D341Med (cell line): Measurements from ENCODE around the gene PHYH.
"Not testable (repeated sequence)": the region's sequence is repeated elsewhere in the genome, so short reads cannot be mapped to it uniquely, and the experiment has no call there.

Experiments
- DNase-seq: peaks from one replicate; pipeline ENCODE4 v3.0.0; 2012; ENCODE audit warnings: low spot score

The PHYH gene

DNA sequence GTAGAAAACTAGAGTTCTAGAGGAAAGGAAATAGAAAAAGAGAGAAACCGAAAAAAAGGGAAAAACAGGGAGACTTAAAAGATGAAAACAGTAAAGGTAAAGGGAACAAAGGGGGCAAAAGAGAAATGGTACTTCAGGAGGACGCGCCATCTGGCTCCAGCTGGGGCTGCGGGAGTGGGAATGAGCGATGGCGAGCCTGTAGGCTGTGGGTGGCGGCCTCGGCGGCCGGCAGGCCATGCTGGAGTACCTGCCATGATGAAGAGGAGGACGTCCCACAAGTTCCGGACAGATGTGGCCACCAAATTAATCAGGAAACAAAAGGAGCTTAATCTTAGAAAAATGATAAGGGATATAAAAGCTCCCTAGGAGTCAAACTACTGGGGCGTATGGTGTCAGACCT, 21.7 kb upstream of the PHYH start:
- DNase-seq = no peak

DNA sequence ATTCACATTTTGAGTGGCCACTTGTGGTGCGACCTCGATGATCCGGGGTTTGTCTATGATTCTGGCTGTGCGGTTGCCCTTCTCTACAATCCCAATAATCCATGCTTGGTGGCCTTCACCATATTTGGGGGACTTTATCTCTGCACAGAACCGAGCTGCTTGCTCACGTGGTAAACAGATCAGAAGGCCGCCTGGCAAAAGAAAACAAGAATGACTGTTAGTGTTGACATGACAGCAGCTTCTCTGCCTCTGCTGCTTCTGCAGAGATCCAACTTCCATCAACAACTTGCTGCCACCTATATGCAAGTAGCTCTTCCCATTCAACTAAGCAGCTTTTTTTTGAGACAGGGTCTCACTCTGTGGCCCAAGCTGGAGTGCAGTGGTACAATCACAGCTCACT, 19.3 kb upstream of the PHYH start:
- no peak for DNase-seq

DNA sequence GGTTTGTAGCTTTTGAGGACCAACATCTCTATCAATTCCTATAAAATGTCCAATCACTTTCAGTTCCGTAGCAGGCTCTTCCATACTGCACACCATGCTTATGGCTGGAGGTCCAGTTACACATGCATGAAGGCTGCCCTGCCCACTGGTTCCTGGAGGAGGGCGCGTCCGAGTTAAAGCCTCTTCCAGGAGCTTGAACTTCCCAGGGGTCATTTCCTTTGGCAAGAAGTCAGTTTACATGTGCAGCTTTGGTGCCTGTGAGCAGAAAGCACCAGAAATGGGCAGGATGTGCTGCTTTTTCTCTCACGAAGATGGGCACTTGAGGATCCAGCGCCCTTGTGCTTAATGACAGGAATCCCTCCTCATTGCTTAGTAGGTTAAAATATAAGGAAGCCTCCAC, 17.6 kb upstream of the PHYH start:
- no peak for DNase-seq

DNA sequence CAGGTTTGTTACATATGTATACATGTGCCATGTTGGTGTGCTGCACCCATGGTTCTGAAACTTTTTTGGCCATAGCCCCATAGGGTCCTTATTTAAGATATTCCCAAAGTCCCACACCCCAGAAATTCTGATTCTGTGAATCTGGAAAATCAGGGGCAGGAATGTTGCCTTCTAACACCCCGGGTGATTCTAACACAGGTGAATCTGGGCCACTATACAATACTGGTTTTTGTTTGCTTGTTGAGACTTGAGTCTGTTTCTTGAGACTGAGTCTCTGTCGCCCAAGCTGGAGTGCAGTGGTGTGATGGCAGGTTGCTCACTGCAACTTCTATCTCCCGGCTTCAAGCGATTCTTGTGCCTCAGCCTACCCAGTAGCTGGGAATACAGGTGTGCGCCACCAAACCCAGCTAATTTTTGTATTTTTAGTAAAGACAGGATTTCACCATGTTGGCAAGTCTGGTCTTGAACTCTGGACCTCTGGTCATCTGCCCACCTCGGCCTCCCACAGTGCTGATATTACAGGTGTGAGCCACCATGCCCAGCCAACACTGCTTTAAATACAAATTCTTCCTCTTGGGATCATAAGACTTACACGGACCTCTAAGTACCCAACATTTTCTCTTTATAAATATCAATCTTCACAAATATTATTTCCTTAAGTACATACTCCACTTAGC, 16.9 kb upstream of the PHYH start:
- DNase-seq = no peak

DNA sequence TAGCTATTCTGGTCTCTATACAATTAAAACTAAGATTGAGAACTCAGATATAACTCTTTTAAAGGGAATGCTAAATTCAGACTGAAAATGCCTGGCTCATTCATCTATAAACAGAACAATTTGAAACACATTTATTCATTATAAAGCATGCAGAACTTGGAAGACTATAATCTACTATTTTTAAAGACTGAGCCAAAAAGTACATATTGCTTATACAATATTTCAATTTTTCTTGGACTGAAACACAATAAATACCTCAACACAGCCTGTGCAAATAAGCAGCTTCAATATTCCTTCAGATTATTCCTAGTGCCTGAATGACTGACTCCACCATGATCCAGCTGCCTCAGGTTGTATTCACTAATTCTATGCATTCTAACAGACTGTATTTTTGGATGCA, 15.5 kb upstream of the PHYH start:
- no peak for DNase-seq

DNA sequence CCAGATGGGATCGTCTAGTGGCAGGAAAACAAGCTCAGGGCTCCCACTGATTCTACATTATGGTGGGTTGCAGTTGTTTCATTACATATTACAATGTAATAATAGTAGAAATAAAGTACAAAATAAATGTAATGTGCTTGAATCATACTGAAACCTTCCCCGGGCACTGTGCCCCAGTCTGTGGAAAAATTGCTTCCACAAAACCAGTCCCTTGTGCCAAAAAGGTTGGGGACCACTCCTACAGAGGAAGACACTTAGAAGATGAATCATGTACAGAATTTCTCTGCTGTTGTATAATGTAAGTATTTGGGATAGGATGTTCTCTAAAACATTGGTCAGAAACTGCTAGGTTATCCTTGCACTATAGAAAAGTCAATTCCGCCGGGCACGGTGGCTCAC, 11.3 kb upstream of the PHYH start:
- DNase-seq = no peak

DNA sequence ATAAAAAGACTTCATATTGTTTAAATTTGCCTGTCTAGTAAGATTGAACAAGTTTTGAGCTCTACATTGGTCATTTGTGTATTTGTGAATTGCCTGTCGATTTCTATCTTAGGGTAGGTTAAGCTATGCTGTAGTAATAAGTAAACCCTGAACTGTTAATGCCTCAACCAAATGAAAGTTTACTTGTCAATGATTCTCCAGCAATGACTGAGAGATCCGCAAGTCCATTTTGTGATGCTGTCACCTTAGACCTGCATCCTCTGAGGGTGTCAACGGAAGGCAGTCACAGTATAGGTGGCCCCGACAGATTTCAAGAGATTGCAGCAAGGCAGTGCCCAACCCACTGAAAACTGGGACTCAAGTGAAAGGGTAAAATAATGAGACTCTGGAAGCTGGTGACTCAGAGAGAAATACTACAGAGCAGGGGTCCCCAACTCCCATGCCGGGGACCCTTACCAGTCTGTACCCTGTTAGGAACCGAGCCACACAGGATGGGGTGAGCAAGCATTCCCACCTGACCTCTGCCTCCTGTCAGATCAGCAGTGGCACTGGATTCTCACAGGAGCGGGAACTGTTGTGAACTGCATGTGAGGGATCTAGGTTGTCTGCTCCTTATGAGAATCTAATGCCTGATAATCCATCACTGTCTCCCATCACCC, 10.8 kb upstream of the PHYH start:
- DNase-seq = no peak

DNA sequence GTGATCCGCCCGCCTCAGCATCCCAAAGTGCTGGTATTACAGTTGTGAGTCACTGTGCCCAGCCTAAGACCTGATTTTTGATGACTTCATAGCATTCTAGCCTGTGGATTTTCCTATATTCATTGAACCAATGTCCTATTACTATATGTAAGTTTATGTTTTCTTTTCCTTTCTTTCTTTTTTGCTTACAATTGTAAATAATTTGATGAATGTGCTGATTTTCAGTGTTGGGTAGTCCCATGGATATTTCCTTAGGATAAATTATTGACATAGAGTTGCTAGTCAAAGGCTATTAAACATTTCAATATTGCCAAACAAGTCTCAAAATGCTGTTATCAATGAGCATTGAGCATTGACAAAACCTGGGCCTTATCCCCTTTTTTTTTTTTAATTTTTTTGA, 9.9 kb upstream of the PHYH start:
- no peak for DNase-seq

DNA sequence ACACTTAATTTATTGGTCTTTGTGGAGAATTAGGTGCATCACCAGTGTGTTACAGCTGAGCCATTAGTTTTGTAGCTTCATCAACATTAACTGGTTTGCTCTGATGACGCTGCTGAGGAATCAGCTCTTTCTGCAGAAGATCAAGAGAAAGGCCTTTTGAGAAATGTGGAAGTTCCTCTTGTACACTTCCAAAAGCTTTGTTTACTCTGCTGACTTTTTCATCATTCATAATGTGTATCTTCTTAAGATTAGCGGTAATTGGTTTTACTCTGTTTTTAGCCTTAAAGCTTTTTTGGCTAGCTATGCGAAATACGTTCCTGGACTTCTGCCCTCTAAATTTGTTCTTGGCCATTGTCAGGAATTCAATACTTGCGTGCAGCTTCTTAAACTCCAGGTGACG, 8.2 kb upstream of the PHYH start:
- no peak for DNase-seq

DNA sequence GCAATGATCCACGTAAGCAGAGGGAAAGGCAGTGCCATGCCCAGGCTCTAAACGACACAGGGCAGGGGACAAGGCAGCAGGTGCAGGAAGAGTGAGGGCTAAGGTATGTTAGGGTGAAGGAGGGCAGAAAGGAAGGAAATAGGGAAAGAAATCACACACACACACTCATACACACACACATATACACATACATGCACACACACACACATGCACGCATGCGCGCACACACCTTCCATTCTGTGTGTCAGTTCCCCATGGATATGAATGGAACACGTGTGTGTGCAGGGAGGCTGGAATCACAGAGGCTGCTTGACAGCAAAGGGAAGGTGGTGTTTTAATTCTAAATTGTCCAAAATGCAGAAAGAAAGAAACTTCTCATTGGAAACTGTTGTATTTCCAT, 6.2 kb upstream of the PHYH start:
- no peak for DNase-seq

DNA sequence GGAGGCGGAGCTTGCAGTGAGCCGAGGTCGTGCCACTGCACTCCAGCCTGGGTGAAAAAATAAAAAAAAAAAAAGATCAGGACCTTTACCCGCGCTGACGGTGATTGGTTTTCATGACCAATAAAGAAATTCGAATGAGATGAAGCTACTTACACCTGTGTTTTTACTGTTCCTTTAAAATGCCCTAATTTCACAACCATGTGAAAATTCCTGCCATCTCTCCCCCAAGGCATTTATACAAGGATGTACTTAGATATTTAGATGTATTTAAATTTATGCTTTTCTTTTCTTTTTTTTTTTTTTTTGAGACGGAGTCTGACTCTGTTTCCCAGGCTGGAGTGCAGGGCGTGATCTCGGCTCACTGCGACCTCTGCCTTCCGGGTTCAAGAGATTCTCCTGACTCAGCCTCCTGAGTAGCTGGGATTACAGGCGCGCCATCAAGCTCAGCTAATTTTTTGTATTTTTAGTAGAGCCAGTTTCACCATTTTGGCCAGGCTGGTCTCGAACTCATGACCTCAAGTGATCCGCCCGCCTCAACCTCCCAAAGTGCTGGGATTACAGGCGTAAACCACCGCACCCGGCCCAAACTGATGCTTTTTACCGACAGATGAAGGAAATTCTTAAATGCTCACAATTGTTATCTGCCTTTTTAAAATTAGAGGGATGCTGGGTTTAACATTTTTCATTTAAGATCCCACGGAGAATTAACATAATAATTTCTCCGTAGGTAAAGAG, 3.1 kb upstream of the PHYH start:
- DNase-seq = no peak

DNA sequence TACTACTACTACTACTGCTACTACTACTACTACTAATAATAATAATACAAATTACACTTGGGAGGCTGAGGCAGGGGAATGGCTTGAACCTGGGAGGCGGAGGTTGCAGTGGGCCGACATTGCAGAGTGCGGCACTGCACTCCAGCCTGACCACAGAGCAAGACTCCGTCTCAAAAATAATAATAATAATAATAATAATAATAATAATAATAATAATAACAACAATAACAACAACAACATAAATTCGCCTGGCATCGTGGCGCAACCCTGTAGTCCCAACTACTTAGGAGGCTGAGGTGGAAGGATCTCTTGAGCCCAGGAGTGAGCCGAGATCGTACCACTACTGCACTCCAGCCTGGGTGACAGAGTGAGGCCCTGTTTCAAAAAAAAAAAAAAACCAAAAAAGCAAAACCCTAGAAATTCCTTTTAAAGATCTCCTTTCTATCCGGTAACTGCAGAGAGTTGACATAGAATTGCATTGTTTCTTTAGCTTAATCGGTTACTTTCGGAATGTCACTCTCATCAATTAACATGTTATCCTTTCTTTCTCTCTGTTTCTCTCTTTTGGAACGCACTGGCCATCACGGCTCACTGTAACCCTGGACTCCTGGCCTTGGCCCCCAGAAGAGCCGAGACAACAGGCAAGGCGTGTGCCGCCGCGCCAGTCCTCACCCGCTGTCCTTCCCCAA, 972 bp downstream of the PHYH start:
- no peak for DNase-seq

DNA sequence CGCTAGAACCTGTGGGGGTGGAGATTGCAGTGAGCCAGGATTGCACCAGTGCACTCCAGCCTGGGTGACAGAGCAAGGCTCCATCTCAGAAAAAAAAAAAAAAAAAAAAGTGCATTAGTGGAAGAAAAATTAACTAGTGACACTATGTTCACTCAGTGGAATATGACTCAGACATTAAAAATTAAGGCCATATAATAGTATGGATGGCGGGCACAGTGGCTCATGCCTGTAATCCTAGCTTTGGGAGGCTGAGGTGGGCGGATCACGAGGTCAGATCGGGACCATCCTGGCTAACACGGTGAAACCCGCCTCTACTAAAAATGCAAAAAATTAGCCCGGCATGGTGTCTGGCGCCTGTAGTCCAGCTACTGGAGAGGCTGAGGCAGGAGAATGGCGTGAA, 3.4 kb downstream of the PHYH start:
- DNase-seq = no peak

DNA sequence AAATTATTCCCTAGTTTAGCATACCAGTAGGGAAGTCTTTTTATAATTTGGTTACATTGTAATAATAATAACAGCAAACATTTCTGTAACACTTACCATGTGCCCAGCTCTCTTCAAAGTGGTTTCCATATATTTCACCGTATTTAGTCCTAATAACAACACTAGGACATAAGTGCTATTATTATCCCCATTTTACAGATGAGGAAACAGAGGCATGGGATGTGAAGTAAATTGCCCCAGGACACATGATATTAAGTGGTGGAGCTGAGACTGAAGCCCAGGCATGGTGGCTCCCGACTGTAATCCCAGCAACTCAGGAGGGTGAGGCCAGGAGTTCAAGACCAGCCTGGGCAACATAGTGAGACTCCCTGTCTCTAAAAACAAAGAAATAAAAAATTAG, 5.1 kb downstream of the PHYH start:
- DNase-seq = no peak

DNA sequence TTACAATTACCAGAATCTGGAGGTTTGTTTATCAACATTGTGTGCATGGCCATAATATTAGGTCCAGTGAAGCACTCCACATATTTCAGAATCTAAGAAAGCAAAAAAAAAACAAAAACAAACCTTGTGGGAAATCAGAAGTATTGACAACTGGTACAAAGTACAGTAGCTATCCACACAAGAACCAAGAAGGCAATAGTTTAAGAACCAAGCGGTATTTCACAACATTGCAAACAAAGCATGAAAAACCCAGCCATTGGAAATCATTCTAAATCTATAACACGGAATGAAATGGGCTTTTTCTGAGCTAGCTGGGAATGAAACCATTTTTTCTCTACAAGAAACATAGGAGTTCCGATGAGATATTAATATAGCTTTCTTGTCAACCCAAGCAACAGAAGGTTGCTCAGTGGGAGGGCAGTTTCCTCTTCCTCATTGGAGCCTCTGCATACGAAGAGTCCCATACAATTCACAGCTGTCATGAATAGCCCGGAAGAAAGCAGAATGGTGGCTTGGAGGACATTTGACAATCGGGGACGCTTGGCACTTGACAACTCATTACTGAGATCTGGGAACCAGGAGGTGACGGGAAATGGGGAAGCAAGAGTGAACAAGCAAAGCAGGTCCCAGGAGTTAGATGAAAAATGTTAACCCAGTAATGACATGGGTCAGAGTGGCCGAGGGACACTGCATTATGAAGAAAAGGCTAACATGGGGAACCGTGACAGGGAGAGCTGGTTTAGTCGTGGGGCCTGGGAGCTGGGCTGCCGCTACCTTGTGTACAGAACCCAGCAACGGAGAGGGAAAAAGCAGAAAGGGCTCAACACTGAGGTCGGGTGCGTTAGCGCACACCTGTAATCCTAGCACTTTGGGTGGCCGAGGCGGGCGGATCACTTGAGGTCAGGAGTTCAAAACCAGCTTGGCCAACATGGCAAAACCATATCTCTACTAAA, 7.8 kb downstream of the PHYH start:
- no peak for DNase-seq

DNA sequence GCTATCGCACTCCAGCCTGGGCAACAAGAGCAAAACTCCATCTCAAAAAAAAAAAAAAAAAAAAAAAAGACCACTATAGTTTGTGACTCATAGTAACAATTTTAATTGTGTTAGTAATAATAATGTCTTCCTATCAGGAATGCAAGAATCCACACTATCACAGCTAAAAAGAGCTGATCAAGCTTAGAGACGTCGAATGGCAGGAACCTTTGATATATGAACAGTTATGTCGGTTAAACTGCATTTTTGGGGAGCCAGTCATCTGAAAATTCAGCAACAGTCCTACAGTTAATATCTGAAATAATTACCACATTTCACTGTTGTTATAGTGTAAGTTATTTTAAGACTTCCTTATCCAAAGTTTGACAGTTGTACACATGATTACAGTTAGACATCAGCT, 8.8 kb downstream of the PHYH start:
- no peak for DNase-seq

DNA sequence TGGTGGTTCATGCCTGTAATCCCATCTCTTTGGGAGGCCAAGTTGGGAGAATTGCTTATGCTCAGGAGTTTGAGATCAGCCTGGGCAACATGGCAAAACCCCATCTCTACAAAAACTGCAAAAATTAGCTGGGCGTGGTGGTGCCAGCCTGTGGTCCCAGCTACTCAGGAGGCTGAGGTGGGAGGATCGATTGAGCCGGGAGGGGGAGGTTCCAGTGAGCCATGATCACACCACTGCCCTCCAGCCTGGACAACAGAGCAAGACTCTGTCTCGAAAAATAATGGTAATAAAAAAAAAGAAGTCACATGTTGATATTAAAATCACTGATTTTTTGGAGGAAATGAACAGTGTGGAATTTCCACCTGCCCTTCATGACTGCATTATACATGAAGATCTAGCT, 15.8 kb downstream of the PHYH start:
- no peak for DNase-seq

DNA sequence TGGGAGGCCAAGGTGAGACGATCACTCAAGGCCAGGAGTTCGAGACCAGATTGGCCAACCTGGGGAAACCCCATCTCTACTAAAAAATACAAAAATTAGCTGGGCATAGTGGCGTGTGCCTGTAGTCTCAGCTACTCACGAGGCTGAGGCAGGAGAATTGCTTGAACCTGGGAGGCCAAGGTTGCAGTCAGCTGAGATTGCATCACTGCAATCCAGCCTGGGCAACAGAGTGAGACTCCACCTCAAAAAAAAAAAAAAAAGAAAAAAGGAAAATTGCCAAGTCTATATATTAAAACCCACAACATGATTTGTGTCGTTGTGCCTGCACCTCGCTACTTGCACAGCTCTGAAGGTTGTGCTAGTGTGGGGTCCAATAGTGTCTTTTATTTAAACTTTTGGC, 17.5 kb downstream of the PHYH start:
- DNase-seq = not testable (repeated sequence)

DNA sequence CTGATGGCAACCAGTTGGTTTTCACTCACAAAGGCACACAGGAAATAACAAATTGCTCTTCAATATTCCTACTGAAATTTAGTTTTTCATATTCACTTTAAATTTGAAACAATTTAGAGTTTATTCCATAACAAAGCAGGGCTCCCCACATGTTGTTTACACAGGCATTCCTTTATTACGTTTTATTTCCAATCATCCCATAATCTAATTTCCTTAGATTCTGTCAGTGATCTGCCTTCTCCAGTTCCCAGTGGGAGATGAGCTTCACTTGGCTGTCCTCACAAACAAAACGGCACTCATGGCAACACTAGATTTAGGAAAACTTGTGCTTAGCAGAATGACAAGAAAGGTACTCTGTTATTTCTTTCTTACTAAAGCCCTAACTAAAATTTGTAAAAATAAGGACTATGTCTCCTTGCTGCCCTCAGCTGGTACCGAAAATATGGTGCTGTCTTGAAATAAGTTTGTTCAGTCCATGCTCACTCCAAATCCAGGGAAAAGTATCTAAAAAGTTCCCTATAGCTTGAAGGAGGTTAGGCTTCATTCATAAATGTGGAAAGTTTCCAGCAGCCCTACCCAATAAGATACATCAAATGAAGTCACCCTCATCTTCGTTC, 23.0 kb downstream of the PHYH start:
- DNase-seq = no peak

DNA sequence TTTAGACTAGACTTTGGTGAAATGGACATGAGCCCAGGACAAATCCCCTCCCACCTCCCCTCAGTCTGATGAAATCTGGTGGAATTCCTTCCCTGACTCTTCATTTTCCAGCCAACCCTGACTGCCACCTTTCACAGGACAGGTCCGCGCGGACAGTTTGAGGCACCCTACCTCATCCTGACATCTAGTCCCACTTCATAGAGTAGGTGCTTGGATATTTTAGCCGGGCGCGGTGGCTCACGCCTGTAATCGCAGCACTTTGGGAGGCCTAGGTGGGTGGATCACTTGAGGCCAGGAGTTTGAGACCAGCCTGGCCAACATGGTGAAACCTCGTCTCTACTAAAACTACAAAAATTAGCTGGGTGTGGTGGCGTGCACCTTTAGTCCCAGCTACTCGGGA, 23.7 kb downstream of the PHYH start:
- not testable (repeated sequence) for DNase-seq

DNA sequence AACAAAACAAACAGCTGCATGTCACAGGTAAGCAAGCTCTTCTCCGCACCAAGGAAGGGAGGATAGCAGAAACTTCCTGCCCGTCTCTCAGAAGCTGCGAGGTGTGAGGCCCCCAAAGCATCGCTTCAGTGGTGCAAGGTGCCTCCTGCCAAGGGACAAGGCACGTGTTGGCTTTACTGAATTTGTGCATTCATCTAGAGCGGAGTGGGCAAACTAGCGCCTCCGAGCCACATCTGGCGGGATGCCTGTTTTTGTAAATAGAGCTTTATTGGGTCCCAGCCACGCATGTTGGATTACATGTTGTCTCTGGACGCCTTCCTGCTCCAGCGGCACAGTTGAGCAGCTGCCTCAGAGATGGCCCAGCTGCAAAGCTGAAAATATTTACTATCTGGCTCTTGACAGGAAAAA, 27.7 kb downstream of the PHYH start:
- no peak for DNase-seq
